SK-N-SH treated with all-trans-retinoic acid at 6 μM for 48 hours (cell line): ENCODE results near the gene ZNF341.

Experiments
- ATAC-seq: fragments of 200-7000 bp; cut with Tn5 transposase; 3 replicates; pipeline ENCODE4 v1.9.1; 2020; ENCODE audit warnings: mild to moderate bottlenecking, moderate library complexity
- ARNTL ChIP-seq: fragments of 450-650 bp; formaldehyde crosslinking; IDR thresholded peaks from 2 replicates; pipeline ENCODE4 v1.5.0; 2020; ENCODE audit warnings: low read depth, mild to moderate bottlenecking, moderate library complexity, borderline replicate concordance
- CSDC2 ChIP-seq: fragments of 250-450 bp; sonication (Bioruptor Pico); IDR thresholded peaks from 2 replicates; pipeline ENCODE4 v1.5.0; 2020; ENCODE audit warnings: mild to moderate bottlenecking, moderate library complexity
- ISL1 ChIP-seq: fragments of 250-450 bp; sonication (Bioruptor Pico); IDR thresholded peaks from 2 replicates; pipeline ENCODE4 v2.1.2; 2022; ENCODE audit warnings: mild to moderate bottlenecking, moderate library complexity
- PPARA ChIP-seq: fragments of 250-450 bp; sonication (Bioruptor Pico); IDR thresholded peaks from 2 replicates; pipeline ENCODE4 v1.5.0; 2020; ENCODE audit warnings: mild to moderate bottlenecking, borderline replicate concordance
- RARB ChIP-seq: fragments of 250-450 bp; sonication (Bioruptor Pico); IDR thresholded peaks from 2 replicates; pipeline ENCODE4 v1.8.0; 2021; ENCODE audit warnings: mild to moderate bottlenecking, moderate library complexity
- SNAI2 ChIP-seq: fragments of 250-450 bp; sonication (Bioruptor Pico); IDR thresholded peaks from 2 replicates; pipeline ENCODE4 v1.5.0; 2020; ENCODE audit warnings: mild to moderate bottlenecking, moderate library complexity
- TOX ChIP-seq: fragments of 250-450 bp; sonication (Bioruptor Pico); IDR thresholded peaks from 2 replicates; pipeline ENCODE4 v1.8.0; 2021; ENCODE audit warnings: mild to moderate bottlenecking, moderate library complexity, borderline replicate concordance
- ZC3H10 ChIP-seq: fragments of 250-450 bp; sonication (Bioruptor Pico); IDR thresholded peaks from 2 replicates; pipeline ENCODE4 v1.5.1; 2021; ENCODE audit warnings: mild to moderate bottlenecking, moderate library complexity
- ZFP3 ChIP-seq: fragments of 250-450 bp; sonication (Bioruptor Pico); IDR thresholded peaks from 2 replicates; pipeline ENCODE4 v1.5.0; 2020; ENCODE audit warnings: mild to moderate bottlenecking, moderate library complexity
- ZFP30 ChIP-seq: fragments of 450-650 bp; formaldehyde crosslinking; IDR thresholded peaks from 2 replicates; pipeline ENCODE4 v1.5.0; 2022; ENCODE audit warnings: mild to moderate bottlenecking, moderate library complexity
- ZNF565 ChIP-seq: fragments of 450-650 bp; formaldehyde crosslinking; conservative IDR thresholded peaks from 2 replicates; pipeline ENCODE4 v1.5.0; 2020; ENCODE audit warnings: low read depth, mild to moderate bottlenecking, moderate library complexity
- ZNF70 ChIP-seq: fragments of 450-650 bp; formaldehyde crosslinking; IDR thresholded peaks from 2 replicates; pipeline ENCODE4 v1.5.0; 2020; ENCODE audit warnings: mild to moderate bottlenecking, moderate library complexity
- ZNF8 ChIP-seq: fragments of 450-650 bp; formaldehyde crosslinking; IDR thresholded peaks from 2 replicates; pipeline ENCODE4 v1.5.0; 2020; ENCODE audit warnings: mild to moderate bottlenecking, moderate library complexity
- TF ChIP-seq, protein P1 (sequence below): fragments of 250-450 bp; sonication (Bioruptor Pico); IDR thresholded peaks from 2 replicates; pipeline ENCODE4 v1.8.0; 2021; ENCODE audit warnings: low read depth, mild to moderate bottlenecking, moderate library complexity, borderline replicate concordance
- TF ChIP-seq, protein P2 (sequence below): fragments of 250-450 bp; sonication (Bioruptor Pico); IDR thresholded peaks from 2 replicates; pipeline ENCODE4 v1.8.0; 2020; ENCODE audit warnings: mild to moderate bottlenecking, moderate library complexity, borderline replicate concordance
- TF ChIP-seq, protein P3 (sequence below): fragments of 250-450 bp; sonication (Bioruptor Pico); IDR thresholded peaks from 2 replicates; pipeline ENCODE4 v1.5.0; 2020; ENCODE audit warnings: mild to moderate bottlenecking, moderate library complexity
- TF ChIP-seq, protein P4 (sequence below): fragments of 250-450 bp; sonication (Bioruptor Pico); IDR thresholded peaks from 2 replicates; pipeline ENCODE4 v1.5.1; 2021; ENCODE audit warnings: mild to moderate bottlenecking, moderate library complexity
- TF ChIP-seq, protein P5 (sequence below): fragments of 250-450 bp; sonication (Bioruptor Pico); IDR thresholded peaks from 2 replicates; pipeline ENCODE4 v1.5.1; 2020; ENCODE audit warnings: low read depth, mild to moderate bottlenecking, moderate library complexity

ZNF341 gene

DNA sequence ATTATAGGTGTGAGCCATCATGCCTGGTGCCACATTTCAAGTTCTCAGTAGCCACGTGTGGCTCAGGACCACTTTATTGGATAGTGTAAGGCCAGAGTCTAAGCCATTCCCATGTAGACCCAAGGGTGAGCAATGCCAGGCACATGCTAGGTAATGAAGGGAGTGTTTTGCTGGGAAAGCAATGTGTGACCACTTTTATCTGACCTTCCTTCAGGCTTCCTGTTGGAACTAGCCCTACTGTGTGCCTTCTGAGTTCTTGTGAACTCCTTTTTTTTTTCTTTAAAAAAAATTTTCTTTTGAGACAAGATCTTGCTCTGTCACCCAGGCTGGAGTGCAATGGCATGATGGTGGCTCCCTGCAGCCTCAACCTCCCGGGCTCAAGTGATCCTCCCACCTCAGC lies 33.3 kb downstream of the ZNF341 start:
- TF ChIP-seq ZNF565 (CRISPR knock-in tag) (no peak), ZNF70 (no peak), ISL1 (CRISPR knock-in tag) (no peak)
- TF ChIP-seq, all 23 proteins: peak for 0
- ATAC-seq: no peak

DNA sequence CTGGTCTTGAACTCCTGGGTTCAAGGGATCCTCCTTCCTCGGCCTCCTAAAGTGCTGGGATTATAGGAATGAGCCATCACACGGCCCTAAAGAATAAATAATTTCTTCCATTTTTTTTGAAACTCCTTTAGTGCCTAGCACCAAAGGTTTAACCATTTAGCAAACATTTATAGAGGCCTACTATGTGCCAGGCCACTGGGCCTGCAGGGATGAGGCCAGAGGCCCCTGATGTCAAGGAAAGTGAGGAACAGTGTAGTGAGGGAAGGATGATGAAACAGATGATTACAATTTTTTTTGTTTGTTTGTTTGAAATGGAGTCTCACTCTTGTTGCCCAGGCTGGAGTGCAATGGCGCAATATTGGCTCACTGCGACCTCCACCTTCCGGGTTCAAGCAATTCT lies 33.8 kb downstream of the ZNF341 start:
- TF ChIP-seq SNAI2 (CRISPR knock-in tag) (no peak), ISL1 (CRISPR knock-in tag) (no peak), RARB (CRISPR knock-in tag) (no peak), ZNF565 (CRISPR knock-in tag) (no peak), ARNTL (CRISPR knock-in tag) (no peak), ZFP30 (no peak), ZFP3 (no peak)
- TF ChIP-seq, protein P1, sequence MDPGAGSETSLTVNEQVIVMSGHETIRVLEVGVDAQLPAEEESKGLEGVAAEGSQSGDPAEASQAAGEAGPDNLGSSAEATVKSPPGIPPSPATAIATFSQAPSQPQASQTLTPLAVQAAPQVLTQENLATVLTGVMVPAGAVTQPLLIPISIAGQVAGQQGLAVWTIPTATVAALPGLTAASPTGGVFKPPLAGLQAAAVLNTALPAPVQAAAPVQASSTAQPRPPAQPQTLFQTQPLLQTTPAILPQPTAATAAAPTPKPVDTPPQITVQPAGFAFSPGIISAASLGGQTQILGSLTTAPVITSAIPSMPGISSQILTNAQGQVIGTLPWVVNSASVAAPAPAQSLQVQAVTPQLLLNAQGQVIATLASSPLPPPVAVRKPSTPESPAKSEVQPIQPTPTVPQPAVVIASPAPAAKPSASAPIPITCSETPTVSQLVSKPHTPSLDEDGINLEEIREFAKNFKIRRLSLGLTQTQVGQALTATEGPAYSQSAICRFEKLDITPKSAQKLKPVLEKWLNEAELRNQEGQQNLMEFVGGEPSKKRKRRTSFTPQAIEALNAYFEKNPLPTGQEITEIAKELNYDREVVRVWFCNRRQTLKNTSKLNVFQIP (CRISPR knock-in tag): no peak
- TF ChIP-seq, protein P2, sequence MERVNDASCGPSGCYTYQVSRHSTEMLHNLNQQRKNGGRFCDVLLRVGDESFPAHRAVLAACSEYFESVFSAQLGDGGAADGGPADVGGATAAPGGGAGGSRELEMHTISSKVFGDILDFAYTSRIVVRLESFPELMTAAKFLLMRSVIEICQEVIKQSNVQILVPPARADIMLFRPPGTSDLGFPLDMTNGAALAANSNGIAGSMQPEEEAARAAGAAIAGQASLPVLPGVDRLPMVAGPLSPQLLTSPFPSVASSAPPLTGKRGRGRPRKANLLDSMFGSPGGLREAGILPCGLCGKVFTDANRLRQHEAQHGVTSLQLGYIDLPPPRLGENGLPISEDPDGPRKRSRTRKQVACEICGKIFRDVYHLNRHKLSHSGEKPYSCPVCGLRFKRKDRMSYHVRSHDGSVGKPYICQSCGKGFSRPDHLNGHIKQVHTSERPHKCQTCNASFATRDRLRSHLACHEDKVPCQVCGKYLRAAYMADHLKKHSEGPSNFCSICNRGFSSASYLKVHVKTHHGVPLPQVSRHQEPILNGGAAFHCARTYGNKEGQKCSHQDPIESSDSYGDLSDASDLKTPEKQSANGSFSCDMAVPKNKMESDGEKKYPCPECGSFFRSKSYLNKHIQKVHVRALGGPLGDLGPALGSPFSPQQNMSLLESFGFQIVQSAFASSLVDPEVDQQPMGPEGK (CRISPR knock-in tag): no peak
- TF ChIP-seq, protein P3, sequence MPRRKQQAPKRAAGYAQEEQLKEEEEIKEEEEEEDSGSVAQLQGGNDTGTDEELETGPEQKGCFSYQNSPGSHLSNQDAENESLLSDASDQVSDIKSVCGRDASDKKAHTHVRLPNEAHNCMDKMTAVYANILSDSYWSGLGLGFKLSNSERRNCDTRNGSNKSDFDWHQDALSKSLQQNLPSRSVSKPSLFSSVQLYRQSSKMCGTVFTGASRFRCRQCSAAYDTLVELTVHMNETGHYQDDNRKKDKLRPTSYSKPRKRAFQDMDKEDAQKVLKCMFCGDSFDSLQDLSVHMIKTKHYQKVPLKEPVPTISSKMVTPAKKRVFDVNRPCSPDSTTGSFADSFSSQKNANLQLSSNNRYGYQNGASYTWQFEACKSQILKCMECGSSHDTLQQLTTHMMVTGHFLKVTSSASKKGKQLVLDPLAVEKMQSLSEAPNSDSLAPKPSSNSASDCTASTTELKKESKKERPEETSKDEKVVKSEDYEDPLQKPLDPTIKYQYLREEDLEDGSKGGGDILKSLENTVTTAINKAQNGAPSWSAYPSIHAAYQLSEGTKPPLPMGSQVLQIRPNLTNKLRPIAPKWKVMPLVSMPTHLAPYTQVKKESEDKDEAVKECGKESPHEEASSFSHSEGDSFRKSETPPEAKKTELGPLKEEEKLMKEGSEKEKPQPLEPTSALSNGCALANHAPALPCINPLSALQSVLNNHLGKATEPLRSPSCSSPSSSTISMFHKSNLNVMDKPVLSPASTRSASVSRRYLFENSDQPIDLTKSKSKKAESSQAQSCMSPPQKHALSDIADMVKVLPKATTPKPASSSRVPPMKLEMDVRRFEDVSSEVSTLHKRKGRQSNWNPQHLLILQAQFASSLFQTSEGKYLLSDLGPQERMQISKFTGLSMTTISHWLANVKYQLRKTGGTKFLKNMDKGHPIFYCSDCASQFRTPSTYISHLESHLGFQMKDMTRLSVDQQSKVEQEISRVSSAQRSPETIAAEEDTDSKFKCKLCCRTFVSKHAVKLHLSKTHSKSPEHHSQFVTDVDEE (CRISPR knock-in tag): no peak
- TF ChIP-seq, all 23 proteins: peak for 0
- no peak for ATAC-seq

DNA sequence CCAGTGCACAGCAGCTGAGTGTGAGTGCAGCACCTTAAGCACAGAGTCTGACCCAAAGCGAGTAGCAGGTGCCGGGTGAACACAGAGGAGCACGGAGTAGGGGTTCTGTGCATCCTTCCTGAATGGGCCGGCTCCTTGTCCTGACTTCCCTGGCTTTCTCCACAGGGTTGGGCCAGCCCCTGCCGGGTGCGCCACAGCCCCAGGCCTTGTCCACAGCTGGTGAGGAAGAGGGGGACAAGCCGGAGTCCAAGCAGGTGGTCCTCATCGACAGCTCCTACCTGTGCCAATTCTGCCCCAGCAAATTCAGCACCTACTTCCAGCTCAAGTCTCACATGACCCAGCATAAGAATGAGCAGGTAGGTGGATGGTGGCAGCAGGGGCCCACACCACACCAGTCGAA lies 34.9 kb downstream of the ZNF341 start:
- no peak for TF ChIP-seq ZNF8
- TF ChIP-seq, protein P4, sequence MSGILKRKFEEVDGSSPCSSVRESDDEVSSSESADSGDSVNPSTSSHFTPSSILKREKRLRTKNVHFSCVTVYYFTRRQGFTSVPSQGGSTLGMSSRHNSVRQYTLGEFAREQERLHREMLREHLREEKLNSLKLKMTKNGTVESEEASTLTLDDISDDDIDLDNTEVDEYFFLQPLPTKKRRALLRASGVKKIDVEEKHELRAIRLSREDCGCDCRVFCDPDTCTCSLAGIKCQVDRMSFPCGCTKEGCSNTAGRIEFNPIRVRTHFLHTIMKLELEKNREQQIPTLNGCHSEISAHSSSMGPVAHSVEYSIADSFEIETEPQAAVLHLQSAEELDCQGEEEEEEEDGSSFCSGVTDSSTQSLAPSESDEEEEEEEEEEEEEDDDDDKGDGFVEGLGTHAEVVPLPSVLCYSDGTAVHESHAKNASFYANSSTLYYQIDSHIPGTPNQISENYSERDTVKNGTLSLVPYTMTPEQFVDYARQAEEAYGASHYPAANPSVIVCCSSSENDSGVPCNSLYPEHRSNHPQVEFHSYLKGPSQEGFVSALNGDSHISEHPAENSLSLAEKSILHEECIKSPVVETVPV: no peak
- TF ChIP-seq, protein P2 (CRISPR knock-in tag): no peak
- TF ChIP-seq ZC3H10: no peak
- TF ChIP-seq ISL1 (CRISPR knock-in tag): no peak
- TF ChIP-seq PPARA (CRISPR knock-in tag): no peak
- TF ChIP-seq, protein P1 (CRISPR knock-in tag): no peak
- TF ChIP-seq ZNF565 (CRISPR knock-in tag): no peak
- no peak for TF ChIP-seq SNAI2 (CRISPR knock-in tag)
- no peak for TF ChIP-seq CSDC2 (CRISPR knock-in tag)
- no peak for TF ChIP-seq TOX (CRISPR knock-in tag)
- TF ChIP-seq RARB (CRISPR knock-in tag): no peak
- TF ChIP-seq, protein P5, sequence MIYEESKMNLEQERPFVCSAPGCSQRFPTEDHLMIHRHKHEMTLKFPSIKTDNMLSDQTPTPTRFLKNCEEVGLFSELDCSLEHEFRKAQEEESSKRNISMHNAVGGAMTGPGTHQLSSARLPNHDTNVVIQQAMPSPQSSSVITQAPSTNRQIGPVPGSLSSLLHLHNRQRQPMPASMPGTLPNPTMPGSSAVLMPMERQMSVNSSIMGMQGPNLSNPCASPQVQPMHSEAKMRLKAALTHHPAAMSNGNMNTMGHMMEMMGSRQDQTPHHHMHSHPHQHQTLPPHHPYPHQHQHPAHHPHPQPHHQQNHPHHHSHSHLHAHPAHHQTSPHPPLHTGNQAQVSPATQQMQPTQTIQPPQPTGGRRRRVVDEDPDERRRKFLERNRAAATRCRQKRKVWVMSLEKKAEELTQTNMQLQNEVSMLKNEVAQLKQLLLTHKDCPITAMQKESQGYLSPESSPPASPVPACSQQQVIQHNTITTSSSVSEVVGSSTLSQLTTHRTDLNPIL (CRISPR knock-in tag): no peak
- no peak for TF ChIP-seq ARNTL (CRISPR knock-in tag)
- no peak for TF ChIP-seq ZNF70
- TF ChIP-seq, all 23 proteins: peak for 0
- no peak for ATAC-seq
